AG04450 (cell line): ENCODE measurements around the gene SLC43A3. TPM values are rescaled to one million over a fixed set of nuclear protein-coding genes. Genes with fewer than 3 reads are reported as not detected.

Source experiments
- CTCF ChIA-PET: fragments of 300-600, 350-600 bp; formaldehyde crosslinking; extraction: SDS; loops from one replicate; lab custom pipeline; 2022; ENCODE audit warnings: antibody characterized with exemption, inconsistent platforms; lab: Charles Lee
- POLR2A ChIA-PET: fragments of 350-600 bp; formaldehyde crosslinking; extraction: SDS; loops from one replicate; lab custom pipeline; 2021; ENCODE audit warnings: antibody characterized with exemption, inconsistent platforms; lab: Yijun Ruan, JAX
- DNase-seq: peaks from one replicate; pipeline ENCODE4 v3.0.0-alpha.2; 2011; ENCODE audit warnings: low read depth, low spot score
- H3K27ac ChIP-seq: one replicate; pipeline ENCODE4 v1.5.1; 2012; ENCODE audit warnings: low read depth, low read length, control low read depth
- H3K27me3 ChIP-seq: one replicate; pipeline ENCODE4 v1.6.0; 2012; ENCODE audit warnings: low read length; ENCODE audit not compliant: control insufficient read depth, insufficient read depth
- H3K4me3 ChIP-seq: 2 replicates; pipeline ENCODE4 v1.5.1; 2011; ENCODE audit warnings: mild to moderate bottlenecking, low read depth, low read length, control low read depth
- H3K9me3 ChIP-seq: 2 replicates; pipeline ENCODE4 v1.5.1; 2012; ENCODE audit warnings: low read length; ENCODE audit not compliant: control insufficient read depth, insufficient read depth
- CTCF ChIP-seq: IDR thresholded peaks from 2 replicates; pipeline ENCODE4 v1.5.1; 2011; ENCODE audit warnings: low read depth, low read length, control low read depth, inconsistent platforms
- polyA plus RNA-seq: library from polyadenylated mRNA; depleted of rRNA; stranded (reverse); fragments of >200 nt; gene quantifications from 2 replicates; pipeline ENCODE4 v1.2.3, GENCODE V29; 2011

Gene SLC43A3
- polyA plus RNA-seq, 1 experiment = 24.4 TPM

- ChIA-PET CTCF (interaction anchor here (0.7 to 5.5 kb wide), 3 partner anchors 13 to 82 kb away, joined by 3 to 68 read pairs (median 3); no protein-coding TSS in a partner anchor), POLR2A (no interaction called here)
- no peaks in the 10 kb centered on the region for H3K9me3 ChIP-seq
- no peak for DNase-seq
- no peak overlapping the region for H3K4me3 ChIP-seq
- peaks cover 5% of the 10 kb centered on the region for H3K27me3 ChIP-seq
- TF ChIP-seq CTCF = no peak
- H3K27ac ChIP-seq = no peak overlapping the region
Measured at GRCh38 chr11:57444362-57445121, 17.6 kb upstream of the SLC43A3 start.

- TF ChIP-seq CTCF = no peak
- CTCF ChIA-PET = interaction anchor here (0.5 to 5.5 kb wide), 6 partner anchors 10 to 279 kb away, joined by 3 to 68 read pairs (median 4); no protein-coding TSS in a partner anchor
- Histone ChIP-seq H3K4me3 (no peak overlapping the region), H3K9me3 (no peaks in the 10 kb centered on the region), H3K27ac (no peak overlapping the region), H3K27me3 (no peaks in the 10 kb centered on the region)
- no peak for DNase-seq
- POLR2A ChIA-PET = no interaction called here
Measured at GRCh38 chr11:57440744-57441414, 14.0 kb upstream of the SLC43A3 start.

- ChIA-PET CTCF (interaction anchor here (0.6 to 5.5 kb wide), 3 partner anchors 18 to 97 kb away, joined by 3 to 68 read pairs (median 4); no protein-coding TSS in a partner anchor), POLR2A (no interaction called here)
- TF ChIP-seq CTCF = no peak
Measured at GRCh38 chr11:57439786-57440185, 12.9 kb upstream of the SLC43A3 start.

GRCh38 chr11:57438345-57439285, 11.7 kb upstream of the SLC43A3 start:
- TF ChIP-seq CTCF = no peak
- CTCF ChIA-PET = interaction anchor here (0.7 to 2.8 kb wide), 2 partner anchors 19 to 35 kb away, joined by 4 to 17 read pairs; no protein-coding TSS in a partner anchor
- DNase-seq = no peak
- POLR2A ChIA-PET = no interaction called here
- no peak overlapping the region for H3K4me3 ChIP-seq
- no peak overlapping the region for H3K27ac ChIP-seq
- no peaks in the 10 kb centered on the region for H3K27me3 ChIP-seq
- no peaks in the 10 kb centered on the region for H3K9me3 ChIP-seq

More at GRCh38 chr11:57439786-57440185, 12.9 kb upstream of the SLC43A3 start:
- Histone ChIP-seq H3K4me3 (no peak overlapping the region), H3K27me3 (no peaks in the 10 kb centered on the region), H3K27ac (no peak overlapping the region), H3K9me3 (no peaks in the 10 kb centered on the region)
- DNase-seq = no peak
